Measurements from ENCODE around the gene DNTT.

DNTT gene

GRCh38 chr10:96257944-96258343, 46.3 kb upstream of the DNTT start:
- TF ChIP-seq CTCF (IDR thresholded peaks at IDR 0.05; ENCODE audit: insufficient read depth, low read length) (no peak), REST (IDR thresholded peaks at IDR 0.05; ENCODE audit: insufficient replicate concordance, low read depth) (no peak), SPI1 (IDR thresholded peaks at IDR 0.05; ENCODE audit: borderline replicate concordance, low read depth) (no peak), POLR2AphosphoS5 (IDR thresholded peaks at IDR 0.05; ENCODE audit: low read depth) (no peak), GABPA (IDR thresholded peaks at IDR 0.05; ENCODE audit: low read depth) (no peak)
- Histone ChIP-seq H3K27ac (replicated peaks) (no peak overlapping the region), H3K27me3 (ENCODE audit: insufficient read depth, poor library complexity, severe bottlenecking) (no peaks in the 10 kb centered on the region), H3K4me3 (replicated peaks; ENCODE audit: insufficient read depth, low read length) (no peak overlapping the region)
- DNase-seq (ENCODE audit: low read depth in 1 of 2, low spot score in 1 of 2): no peak

GRCh38 chr10:96259150-96259549, 45.1 kb upstream of the DNTT start:
- no peaks in the 10 kb centered on the region for H3K27me3 ChIP-seq (ENCODE audit: insufficient read depth, poor library complexity, severe bottlenecking)
- no peak overlapping the region for H3K4me3 ChIP-seq (replicated peaks; ENCODE audit: insufficient read depth, low read length)
- no peak for TF ChIP-seq CTCF (IDR thresholded peaks at IDR 0.05; ENCODE audit: insufficient read depth, low read length)
- no peak for TF ChIP-seq GABPA (IDR thresholded peaks at IDR 0.05; ENCODE audit: low read depth)
- TF ChIP-seq REST (IDR thresholded peaks at IDR 0.05; ENCODE audit: insufficient replicate concordance, low read depth): no peak
- no peak for TF ChIP-seq POLR2AphosphoS5 (IDR thresholded peaks at IDR 0.05; ENCODE audit: low read depth)
- no peak for TF ChIP-seq SPI1 (IDR thresholded peaks at IDR 0.05; ENCODE audit: borderline replicate concordance, low read depth)
- DNase-seq (ENCODE audit: low read depth in 1 of 2, low spot score in 1 of 2): no peak
- no peak overlapping the region for H3K27ac ChIP-seq (replicated peaks)

GRCh38 chr10:96260014-96260413, 44.2 kb upstream of the DNTT start:
- no peak overlapping the region for H3K4me3 ChIP-seq (replicated peaks; ENCODE audit: insufficient read depth, low read length)
- H3K27ac ChIP-seq (replicated peaks): no peak overlapping the region
- DNase-seq (ENCODE audit: low read depth in 1 of 2, low spot score in 1 of 2): no peak
- H3K27me3 ChIP-seq (ENCODE audit: insufficient read depth, poor library complexity, severe bottlenecking): no peaks in the 10 kb centered on the region
- TF ChIP-seq SPI1 (IDR thresholded peaks at IDR 0.05; ENCODE audit: borderline replicate concordance, low read depth) (no peak), GABPA (IDR thresholded peaks at IDR 0.05; ENCODE audit: low read depth) (no peak), REST (IDR thresholded peaks at IDR 0.05; ENCODE audit: insufficient replicate concordance, low read depth) (no peak), CTCF (IDR thresholded peaks at IDR 0.05; ENCODE audit: insufficient read depth, low read length) (no peak), POLR2AphosphoS5 (IDR thresholded peaks at IDR 0.05; ENCODE audit: low read depth) (no peak)

Data from HL-60 (cell line).